Uterus (tissue), 2 donors: ENCODE measurements around the gene L3MBTL1.

Source experiments
- CTCF ChIP-seq, 4 experiments: fragments of 200-600 bp in 2 of 4; fragments of 450-650 bp in 2 of 4; sonication (generic) in 2 of 4; IDR thresholded peaks; one replicate each; pipeline ENCODE4 v1.5.1; 2016 to 2019; ENCODE audit warnings: antibody characterized with exemption in 4 of 4, mild to moderate bottlenecking in 2 of 4, moderate library complexity in 1 of 4
- POLR2A ChIP-seq, 2 donors: fragments of 450-650 bp; IDR thresholded peaks; one replicate each; pipeline ENCODE4 v1.6.1; 2016; ENCODE audit warnings: antibody characterized with exemption in 2 of 2, mild to moderate bottlenecking in 1 of 2, moderate library complexity in 1 of 2

GRCh38 chr20:43535370-43536004 lies 28.0 kb downstream of the L3MBTL1 start:
- TF ChIP-seq CTCF (IDR thresholded peaks at IDR 0.05) (no peak), POLR2A (IDR thresholded peaks at IDR 0.05) (no peak)
